ENCODE data around the gene GABRR2. TPM values are rescaled to one million over a fixed set of nuclear protein-coding genes. Genes with fewer than 3 reads are reported as not detected.

Gene GABRR2
- total RNA-seq, 4 donors from 2014 or later = 0.89 TPM; not detected in 3

- Histone ChIP-seq H3K9me3 (no peaks in the 10 kb centered on the region), H3K4me3 (no peak overlapping the region), H3K27me3 (no peaks in the 10 kb centered on the region), H3K36me3 (no peaks in the 10 kb centered on the region), H3K4me1 (no peaks in the 10 kb centered on the region), H3K27ac (no peak overlapping the region)
- TF ChIP-seq POLR2AphosphoS5 (IDR thresholded peaks at IDR 0.05) (no peak), POLR2A (IDR thresholded peaks at IDR 0.05) (no peak), CTCF (IDR thresholded peaks at IDR 0.05) (no peak), EP300 (IDR thresholded peaks at IDR 0.05) (no peak)
- 87% methylated on average over 7 of the region's 7 CpGs for WGBS
- no peak for DNase-seq (ENCODE audit: low spot score in 2 of 2)
Measured at GRCh38 chr6:89268776-89269175, 46.3 kb downstream of the GABRR2 start.

- no peak for DNase-seq (ENCODE audit: low spot score in 2 of 2)
- TF ChIP-seq EP300 (IDR thresholded peaks at IDR 0.05) (no peak), CTCF (IDR thresholded peaks at IDR 0.05) (no peak), POLR2AphosphoS5 (IDR thresholded peaks at IDR 0.05) (no peak), POLR2A (IDR thresholded peaks at IDR 0.05) (no peak)
- Histone ChIP-seq H3K4me3 (no peak overlapping the region), H3K36me3 (no peaks in the 10 kb centered on the region), H3K27me3 (no peaks in the 10 kb centered on the region), H3K27ac (no peak overlapping the region), H3K4me1 (no peaks in the 10 kb centered on the region), H3K9me3 (no peaks in the 10 kb centered on the region)
- WGBS = 80% methylated on average over 4 of the region's 4 CpGs
Measured at GRCh38 chr6:89267918-89268317, 47.2 kb downstream of the GABRR2 start.

- Histone ChIP-seq H3K4me3 (no peak overlapping the region), H3K4me1 (no peaks in the 10 kb centered on the region), H3K27ac (no peak overlapping the region), H3K27me3 (no peaks in the 10 kb centered on the region), H3K9me3 (no peaks in the 10 kb centered on the region), H3K36me3 (no peaks in the 10 kb centered on the region)
- no peak for TF ChIP-seq POLR2AphosphoS5 (IDR thresholded peaks at IDR 0.05)
- WGBS = 95% methylated on average over 20 of the region's 20 CpGs
- no peak for DNase-seq (ENCODE audit: low spot score in 2 of 2)
Measured at GRCh38 chr6:89264296-89264695, 50.8 kb downstream of the GABRR2 start.

GRCh38 chr6:89260832-89261231 lies 54.3 kb downstream of the GABRR2 start:
- Histone ChIP-seq H3K4me3 (no peak overlapping the region), H3K9me3 (no peaks in the 10 kb centered on the region), H3K27ac (no peak overlapping the region), H3K36me3 (no peaks in the 10 kb centered on the region), H3K27me3 (no peaks in the 10 kb centered on the region), H3K4me1 (no peaks in the 10 kb centered on the region)
- no peak for DNase-seq (ENCODE audit: low spot score in 2 of 2)
- no peak for TF ChIP-seq EP300 (IDR thresholded peaks at IDR 0.05)
- TF ChIP-seq POLR2AphosphoS5 (IDR thresholded peaks at IDR 0.05) = no peak
- no peak for TF ChIP-seq POLR2A (IDR thresholded peaks at IDR 0.05)
- no peak for TF ChIP-seq CTCF (IDR thresholded peaks at IDR 0.05)
- 39% methylated on average over 5 of the region's 5 CpGs for WGBS

GRCh38 chr6:89260310-89260709 lies 54.8 kb downstream of the GABRR2 start:
- 49% methylated on average over 4 of the region's 4 CpGs for WGBS
- Histone ChIP-seq H3K27me3 (no peaks in the 10 kb centered on the region), H3K4me1 (no peaks in the 10 kb centered on the region), H3K9me3 (no peaks in the 10 kb centered on the region), H3K36me3 (no peaks in the 10 kb centered on the region), H3K27ac (no peak overlapping the region), H3K4me3 (no peak overlapping the region)
- TF ChIP-seq EP300 (IDR thresholded peaks at IDR 0.05) = no peak
- TF ChIP-seq POLR2A (IDR thresholded peaks at IDR 0.05) = no peak
- no peak for DNase-seq (ENCODE audit: low spot score in 2 of 2)

- no peak for DNase-seq (ENCODE audit: low spot score in 2 of 2)
- Histone ChIP-seq H3K4me1 (no peaks in the 10 kb centered on the region), H3K27me3 (no peaks in the 10 kb centered on the region), H3K4me3 (no peak overlapping the region), H3K36me3 (no peaks in the 10 kb centered on the region), H3K27ac (no peak overlapping the region), H3K9me3 (no peaks in the 10 kb centered on the region)
- WGBS = 70% methylated on average over 3 of the region's 3 CpGs
- TF ChIP-seq POLR2AphosphoS5 (IDR thresholded peaks at IDR 0.05) (no peak), CTCF (IDR thresholded peaks at IDR 0.05) (no peak), EP300 (IDR thresholded peaks at IDR 0.05) (no peak), POLR2A (IDR thresholded peaks at IDR 0.05) (no peak)
Measured at GRCh38 chr6:89258912-89259311, 56.2 kb downstream of the GABRR2 start.
